ENCODE results near the gene CKLF. TPM values are rescaled to one million over a fixed set of nuclear protein-coding genes. Genes with fewer than 3 reads are reported as not detected.
A peak's percentile ranks its signal among the peaks of the same experiment; 100 is the strongest.

CKLF gene
- total and polyA plus RNA-seq, 2 donors (not counting 1 experiment from before 2014, with no cell fraction given) = 30.4 to 53.6 TPM

GRCh38 chr16:66547101-66547989, 5.0 kb upstream of the CKLF start:
- Histone ChIP-seq H3K36me3 (replicated peaks in 1 of 2; ENCODE audit: control extremely low read depth in 1 of 2, control insufficient read depth in 1 of 2, extremely low read depth in 1 of 2, insufficient read depth in 2 of 2, low read length in 1 of 2) (no peaks in the 10 kb centered on the region), H3K9ac (ENCODE audit: low read length) (no peak overlapping the region), H3K4me3 (ENCODE audit: control extremely low read depth in 1 of 5, extremely low read depth in 1 of 5, insufficient read depth in 1 of 5, low read depth in 2 of 5, low read length in 4 of 5) (no peak overlapping the region), H3K9me3 (ENCODE audit: control extremely low read depth in 1 of 3, control insufficient read depth in 2 of 3, insufficient read depth in 1 of 3, low read length in 2 of 3) (no peaks in the 10 kb centered on the region), H3K79me2 (ENCODE audit: control insufficient read depth, insufficient read depth, low read length) (peaks cover 7% of the 10 kb centered on the region), H3K27me3 (replicated peaks in 1 of 4; ENCODE audit: control extremely low read depth in 1 of 4, control insufficient read depth in 3 of 4, insufficient read depth in 4 of 4, low read length in 3 of 4) (no peaks in the 10 kb centered on the region), H4K20me1 (ENCODE audit: control insufficient read depth, insufficient read depth, low read length, poor library complexity, severe bottlenecking) (no peaks in the 10 kb centered on the region), H3K4me2 (replicated peaks; ENCODE audit: low read depth, low read length, poor library complexity, severe bottlenecking) (peak overlapping the region; percentile 19), H2AFZ (ENCODE audit: insufficient read depth, low read depth, low read length, poor library complexity, severe bottlenecking) (no peak overlapping the region), H3K27ac (ENCODE audit: low read length in 2 of 2) (no peak overlapping the region), H3K4me1 (ENCODE audit: control insufficient read depth in 2 of 2, insufficient read depth in 2 of 2, low read length in 2 of 2) (peaks cover 72 to 85% of the 10 kb centered on the region in 2 donors)
- Mint-ChIP-seq H3K9me3 (ENCODE audit: insufficient read depth) (no peaks in the 10 kb centered on the region), H3K27me3 (no peaks in the 10 kb centered on the region), H3K27ac (peak overlapping the region; percentile 90), H3K4me3 (no peak overlapping the region), H3K4me1 (peaks cover 77% of the 10 kb centered on the region)
- no peak for DNase-seq
- CTCF ChIA-PET = interaction anchor here (0.6 to 6.6 kb wide), 9 partner anchors 8 to 325 kb away, joined by 3 to 46 read pairs (median 4); no protein-coding TSS in a partner anchor
- intact Hi-C loops (cut with micrococcal nuclease) = no loop called here
- POLR2A ChIA-PET = interaction anchor here (1.2 to 3.1 kb wide), 2 partner anchors 23 to 24 kb away, joined by 3 to 21 read pairs; no protein-coding TSS in a partner anchor
- no peak for ATAC-seq (ENCODE audit: low read depth)
- TF ChIP-seq CTCF (IDR thresholded peaks at IDR 0.05) (no peak), EZH2 (IDR thresholded peaks at IDR 0.05; ENCODE audit: borderline replicate concordance, insufficient read depth, low read depth, low read length, poor library complexity, severe bottlenecking) (no peak)
- WGBS (ENCODE audit: insufficient coverage) = 100% methylated on average over 4 of the region's 5 CpGs

GRCh38 chr16:66548068-66548467, 4.3 kb upstream of the CKLF start:
- DNase-seq = no peak
- Mint-ChIP-seq H3K27ac (peak overlapping the region; percentile 90), H3K27me3 (no peaks in the 10 kb centered on the region), H3K4me1 (peaks cover 80% of the 10 kb centered on the region), H3K4me3 (peak overlapping the region; percentile 87), H3K9me3 (ENCODE audit: insufficient read depth) (no peaks in the 10 kb centered on the region)
- H3K9me3 ChIP-seq (ENCODE audit: control extremely low read depth in 1 of 3, control insufficient read depth in 2 of 3, insufficient read depth in 1 of 3, low read length in 2 of 3) = no peaks in the 10 kb centered on the region
- no peak for TF ChIP-seq CTCF (IDR thresholded peaks at IDR 0.05)
- no peak for TF ChIP-seq EZH2 (IDR thresholded peaks at IDR 0.05; ENCODE audit: borderline replicate concordance, insufficient read depth, low read depth, low read length, poor library complexity, severe bottlenecking)
- no peaks in the 10 kb centered on the region for H4K20me1 ChIP-seq (ENCODE audit: control insufficient read depth, insufficient read depth, low read length, poor library complexity, severe bottlenecking)
- no peaks in the 10 kb centered on the region for H3K36me3 ChIP-seq (replicated peaks in 1 of 2; ENCODE audit: control extremely low read depth in 1 of 2, control insufficient read depth in 1 of 2, extremely low read depth in 1 of 2, insufficient read depth in 2 of 2, low read length in 1 of 2)
- H2AFZ ChIP-seq (ENCODE audit: insufficient read depth, low read depth, low read length, poor library complexity, severe bottlenecking) = no peak overlapping the region
- H3K4me3 ChIP-seq (ENCODE audit: control extremely low read depth in 1 of 5, extremely low read depth in 1 of 5, insufficient read depth in 1 of 5, low read depth in 2 of 5, low read length in 4 of 5) = no peak overlapping the region
- ATAC-seq (ENCODE audit: low read depth) = no peak
- intact Hi-C loops (cut with micrococcal nuclease) = loop anchor here (2.0 kb wide), 1 partner anchor 57 kb away; the partner anchor contains the start of gene CMTM3
- ChIA-PET POLR2A (interaction anchor here (3.1 kb wide), 1 partner anchor 24 kb away, joined by 21 read pairs; no protein-coding TSS in a partner anchor), CTCF (interaction anchor here (0.7 to 6.6 kb wide), 7 partner anchors 9 to 325 kb away, joined by 3 to 46 read pairs (median 5); no protein-coding TSS in a partner anchor)
- peaks cover 13% of the 10 kb centered on the region for H3K79me2 ChIP-seq (ENCODE audit: control insufficient read depth, insufficient read depth, low read length)
- H3K9ac ChIP-seq (ENCODE audit: low read length) = no peak overlapping the region
- H3K27me3 ChIP-seq (replicated peaks in 1 of 4; ENCODE audit: control extremely low read depth in 1 of 4, control insufficient read depth in 3 of 4, insufficient read depth in 4 of 4, low read length in 3 of 4) = no peaks in the 10 kb centered on the region
- 100% methylated on average over 4 of the region's 4 CpGs for WGBS (ENCODE audit: insufficient coverage)
- peaks cover 73 to 90% of the 10 kb centered on the region in 2 donors for H3K4me1 ChIP-seq (ENCODE audit: control insufficient read depth in 2 of 2, insufficient read depth in 2 of 2, low read length in 2 of 2)
- H3K4me2 ChIP-seq (replicated peaks; ENCODE audit: low read depth, low read length, poor library complexity, severe bottlenecking) = peak overlapping the region; percentile 2
- H3K27ac ChIP-seq (ENCODE audit: low read length in 2 of 2) = no peak overlapping the region
